Tibial nerve (tissue), 3 donors: ENCODE data around the gene CXCL10.

Experiments
- CTCF ChIP-seq, 5 experiments: fragments of 200-600 bp in 3 of 5; fragments of 450-650 bp in 2 of 5; sonication (generic) in 3 of 5; IDR thresholded peaks; one replicate each; pipeline ENCODE4 v1.5.1; 2016 to 2019; ENCODE audit warnings: antibody characterized with exemption in 5 of 5, mild to moderate bottlenecking in 3 of 5, moderate library complexity in 2 of 5
- POLR2A ChIP-seq, 2 donors: fragments of 450-650 bp; IDR thresholded peaks; one replicate each; pipeline ENCODE4 v1.6.1; 2017; ENCODE audit warnings: antibody characterized with exemption in 2 of 2, mild to moderate bottlenecking in 2 of 2, moderate library complexity in 2 of 2

DNA sequence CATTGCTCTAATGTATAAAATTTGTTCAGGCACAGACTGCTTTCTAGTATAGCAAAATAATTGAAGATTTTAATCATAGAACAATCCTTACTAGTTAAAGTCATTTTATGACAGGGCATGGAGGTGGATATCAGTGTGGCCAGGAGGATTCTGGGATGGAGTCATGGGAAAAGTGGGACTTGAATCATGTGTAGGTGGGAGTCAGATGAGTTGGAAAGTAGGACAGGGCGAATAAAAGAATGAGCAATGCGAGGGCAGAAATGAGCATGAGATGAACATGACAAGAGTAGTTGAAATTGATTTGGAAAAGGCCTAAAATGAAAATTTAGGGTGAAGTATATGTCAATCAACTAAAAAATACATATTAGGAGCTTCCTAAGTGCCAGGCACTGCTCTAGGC lies 25.4 kb downstream of the CXCL10 start:
- no peak for TF ChIP-seq CTCF (IDR thresholded peaks at IDR 0.05)
- TF ChIP-seq POLR2A (IDR thresholded peaks at IDR 0.05), result no peak
